ENCODE results near the gene KCTD12. TPM values are rescaled to one million over a fixed set of nuclear protein-coding genes. Genes with fewer than 3 reads are reported as not detected.

Gene KCTD12
- polyA plus RNA-seq, 3 donors = 30.9 to 67.1 (median 31.2) TPM

- H3K4me2 ChIP-seq (replicated peaks; ENCODE audit: extremely low read depth, low read length, poor library complexity, severe bottlenecking) = peak overlapping the region; percentile 85
Observed at GRCh38 chr13:76886005-76886291, 257 bp downstream of the KCTD12 start.

DNA sequence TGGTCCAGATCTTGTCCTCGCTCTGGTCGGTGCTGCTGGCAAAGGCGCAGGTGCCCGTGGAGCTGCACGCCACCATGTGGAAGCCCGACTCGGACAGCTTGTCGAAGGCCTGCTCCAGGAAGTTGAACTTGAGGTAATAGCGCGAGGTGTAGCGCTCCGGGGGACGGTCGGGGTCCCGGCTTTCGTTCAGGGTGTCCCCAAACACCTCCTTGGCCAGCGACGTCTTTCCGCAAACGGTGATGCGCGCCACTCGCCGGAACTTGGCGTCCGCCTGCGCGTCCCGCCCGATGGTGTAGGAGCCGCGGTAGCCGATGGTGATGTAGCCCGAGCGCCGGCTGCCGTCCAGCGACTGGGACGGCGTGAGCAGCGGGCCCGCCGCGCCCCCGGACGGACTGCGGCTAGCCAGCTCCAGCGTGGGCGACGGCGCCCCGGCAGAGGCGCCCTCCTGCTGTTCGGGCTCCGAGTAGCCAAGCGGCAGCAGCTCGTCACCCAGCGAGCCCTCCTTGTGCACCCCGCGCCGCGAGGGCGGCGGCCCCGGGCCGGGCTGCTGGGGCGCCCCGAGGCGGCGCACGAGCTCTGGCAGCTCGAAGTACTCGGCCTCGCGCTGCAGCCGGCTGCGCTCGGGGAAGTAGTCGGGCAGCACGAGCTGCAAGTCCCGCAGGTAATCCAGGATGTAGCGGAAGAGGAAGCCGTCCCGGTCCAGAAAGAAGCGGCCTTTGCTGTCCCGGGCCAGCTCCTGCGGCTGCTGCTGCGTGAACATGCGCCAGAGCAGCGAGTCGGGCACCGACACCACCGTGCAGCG, 801 bp downstream of the KCTD12 start:
- under 1% methylated on average over 94 of the region's 94 CpGs for WGBS (ENCODE audit: insufficient coverage)
- Mint-ChIP-seq H3K4me3 (peak overlapping the region; percentile 98 to 99), H3K27me3 (ENCODE audit: low read depth in 3 of 3) (peaks cover 5 to 9% (median 5%) of the 10 kb centered on the region in 3 donors), H3K36me3 (peaks cover 12 to 27% of the 10 kb centered on the region in 2 donors), H3K27ac (peak overlapping the region; percentile 96 to 99 (median 97)), H3K4me1 (peaks cover 36% of the 10 kb centered on the region), H3K9me3 (no peaks in the 10 kb centered on the region)
- Histone ChIP-seq H3K27ac (ENCODE audit: low read depth in 1 of 2, low read length in 2 of 2) (peak overlapping the region; percentile 96), H3K27me3 (ENCODE audit: control insufficient read depth in 2 of 2, insufficient read depth in 2 of 2, low read length in 2 of 2) (peaks cover 0 to 5% of the 10 kb centered on the region in 2 donors), H3K79me2 (ENCODE audit: insufficient read depth, low read length) (peaks cover 55% of the 10 kb centered on the region), H3K4me3 (replicated peaks in 1 of 3; ENCODE audit: low read depth in 2 of 3, low read length in 3 of 3) (peak overlapping the region; percentile 91 to 97 (median 96)), H4K20me1 (ENCODE audit: insufficient read depth, low read length) (peaks cover 22% of the 10 kb centered on the region), H3K4me2 (replicated peaks; ENCODE audit: extremely low read depth, low read length, poor library complexity, severe bottlenecking) (peak overlapping the region; percentile 85), H3K9me3 (replicated peaks in 1 of 2; ENCODE audit: control insufficient read depth in 1 of 2, insufficient read depth in 1 of 2, low read length in 2 of 2) (no peaks in the 10 kb centered on the region), H3K36me3 (replicated peaks in 1 of 2; ENCODE audit: control insufficient read depth in 1 of 2, insufficient read depth in 2 of 2, low read length in 2 of 2) (peaks cover 0 to 5% of the 10 kb centered on the region in 2 donors), H3K9ac (ENCODE audit: insufficient read depth, low read length, poor library complexity, severe bottlenecking) (peak overlapping the region; percentile 86), H2AFZ (ENCODE audit: insufficient read depth, low read depth, low read length, poor library complexity, severe bottlenecking) (peak overlapping the region; percentile 75), H3K4me1 (ENCODE audit: control insufficient read depth in 1 of 2, insufficient read depth in 2 of 2, low read length in 2 of 2) (peaks cover 13 to 30% of the 10 kb centered on the region in 2 donors)
- TF ChIP-seq, protein P1, sequence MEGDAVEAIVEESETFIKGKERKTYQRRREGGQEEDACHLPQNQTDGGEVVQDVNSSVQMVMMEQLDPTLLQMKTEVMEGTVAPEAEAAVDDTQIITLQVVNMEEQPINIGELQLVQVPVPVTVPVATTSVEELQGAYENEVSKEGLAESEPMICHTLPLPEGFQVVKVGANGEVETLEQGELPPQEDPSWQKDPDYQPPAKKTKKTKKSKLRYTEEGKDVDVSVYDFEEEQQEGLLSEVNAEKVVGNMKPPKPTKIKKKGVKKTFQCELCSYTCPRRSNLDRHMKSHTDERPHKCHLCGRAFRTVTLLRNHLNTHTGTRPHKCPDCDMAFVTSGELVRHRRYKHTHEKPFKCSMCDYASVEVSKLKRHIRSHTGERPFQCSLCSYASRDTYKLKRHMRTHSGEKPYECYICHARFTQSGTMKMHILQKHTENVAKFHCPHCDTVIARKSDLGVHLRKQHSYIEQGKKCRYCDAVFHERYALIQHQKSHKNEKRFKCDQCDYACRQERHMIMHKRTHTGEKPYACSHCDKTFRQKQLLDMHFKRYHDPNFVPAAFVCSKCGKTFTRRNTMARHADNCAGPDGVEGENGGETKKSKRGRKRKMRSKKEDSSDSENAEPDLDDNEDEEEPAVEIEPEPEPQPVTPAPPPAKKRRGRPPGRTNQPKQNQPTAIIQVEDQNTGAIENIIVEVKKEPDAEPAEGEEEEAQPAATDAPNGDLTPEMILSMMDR (IDR thresholded peaks at IDR 0.05) = no peak
- intact Hi-C loops (cut with micrococcal nuclease) = loop anchor here (5.0 to 10.0 kb wide), 7 partner anchors 33 to 439 kb away; partner anchors contain the start of genes CLN5 (in 1 of the 2) and MYCBP2 (in 1 of the 2)
- DNase-seq = peak; percentile 56 to 60 (median 60)

More at GRCh38 chr13:76886005-76886291, 257 bp downstream of the KCTD12 start:
- H3K9me3 Mint-ChIP-seq = no peaks in the 10 kb centered on the region
- Histone ChIP-seq H3K9me3 (replicated peaks in 1 of 2; ENCODE audit: control insufficient read depth in 1 of 2, insufficient read depth in 1 of 2, low read length in 2 of 2) (no peaks in the 10 kb centered on the region), H3K4me1 (ENCODE audit: control insufficient read depth in 1 of 2, insufficient read depth in 2 of 2, low read length in 2 of 2) (peaks cover 13 to 24% of the 10 kb centered on the region in 2 donors), H2AFZ (ENCODE audit: insufficient read depth, low read depth, low read length, poor library complexity, severe bottlenecking) (peak overlapping the region; percentile 75), H3K36me3 (replicated peaks in 1 of 2; ENCODE audit: control insufficient read depth in 1 of 2, insufficient read depth in 2 of 2, low read length in 2 of 2) (peaks cover 0 to 4% of the 10 kb centered on the region in 2 donors), H3K79me2 (ENCODE audit: insufficient read depth, low read length) (peaks cover 50% of the 10 kb centered on the region), H3K27ac (ENCODE audit: low read depth in 1 of 2, low read length in 2 of 2) (peak overlapping the region; percentile 96), H3K27me3 (ENCODE audit: control insufficient read depth in 2 of 2, insufficient read depth in 2 of 2, low read length in 2 of 2) (peaks cover 0 to 5% of the 10 kb centered on the region in 2 donors), H3K9ac (ENCODE audit: insufficient read depth, low read length, poor library complexity, severe bottlenecking) (peak overlapping the region; percentile 86), H3K4me3 (replicated peaks in 1 of 3; ENCODE audit: low read depth in 2 of 3, low read length in 3 of 3) (peak overlapping the region; percentile 91 to 97 (median 96)), H4K20me1 (ENCODE audit: insufficient read depth, low read length) (peaks cover 22% of the 10 kb centered on the region)
- DNase-seq = no peak
- H3K36me3 Mint-ChIP-seq = peaks cover 9 to 23% of the 10 kb centered on the region in 2 donors
- intact Hi-C loops (cut with micrococcal nuclease) = loop anchor here (5.0 to 10.0 kb wide), 7 partner anchors 34 to 439 kb away; partner anchors contain the start of genes CLN5 (in 1 of the 2) and MYCBP2 (in 1 of the 2)
- WGBS (ENCODE audit: insufficient coverage) = under 1% methylated on average over 37 of the region's 37 CpGs
- H3K4me1 Mint-ChIP-seq = peaks cover 32% of the 10 kb centered on the region
- TF ChIP-seq, protein P1 (IDR thresholded peaks at IDR 0.05) = no peak
- peak overlapping the region; percentile 78 to 97 (median 88) for H3K27ac Mint-ChIP-seq
- peak overlapping the region; percentile 84 to 90 for H3K4me3 Mint-ChIP-seq
- H3K27me3 Mint-ChIP-seq (ENCODE audit: low read depth in 3 of 3) = peaks cover 5 to 11% (median 8%) of the 10 kb centered on the region in 3 donors
